GM12891 (cell line): ENCODE results near the gene RAB11FIP2. TPM values are rescaled to one million over a fixed set of nuclear protein-coding genes. Genes with fewer than 3 reads are reported as not detected.
A peak's percentile ranks its signal among the peaks of the same experiment; 100 is the strongest.
"Not testable (repeated sequence)": the region's sequence is repeated elsewhere in the genome, so short reads cannot be mapped to it uniquely, and the experiment has no call there.

Experiments
- DNase-seq: peaks from one replicate; pipeline ENCODE4 v3.0.0; 2011; ENCODE audit warnings: low spot score; ENCODE audit not compliant: insufficient read length
- FAIRE-seq: peaks from 2 replicates; lab custom pipeline; 2011; peaks lifted over from hg19 to GRCh38; lab: Jason Lieb, UNC
- PAX5 ChIP-seq: IDR thresholded peaks from 2 replicates; pipeline ENCODE4 v1.6.1; 2011; ENCODE audit warnings: low read length, moderate library complexity, mild to moderate bottlenecking; ENCODE audit not compliant: insufficient read depth, severe bottlenecking
- POLR2A ChIP-seq: IDR thresholded peaks from 2 replicates; pipeline ENCODE4 v1.6.1; 2011; ENCODE audit warnings: low read depth, low read length, control low read depth
- POLR2AphosphoS5 ChIP-seq: IDR thresholded peaks from 2 replicates; pipeline ENCODE4 v1.6.1; 2011; ENCODE audit warnings: low read depth, low read length, control low read depth
- POU2F2 ChIP-seq: IDR thresholded peaks from 2 replicates; pipeline ENCODE4 v1.6.1; 2011; ENCODE audit warnings: low read depth, mild to moderate bottlenecking, control low read depth, low read length, moderate library complexity
- SPI1 ChIP-seq: IDR thresholded peaks from 2 replicates; pipeline ENCODE4 v1.6.1; 2011; ENCODE audit warnings: low read depth, low read length, control low read depth
- TAF1 ChIP-seq: IDR thresholded peaks from 2 replicates; pipeline ENCODE4 v1.6.1; 2011; ENCODE audit warnings: low read depth, low read length, control low read depth
- polyA plus RNA-seq: library from polyadenylated mRNA; unstranded; fragments of >200 nt; gene quantifications from one replicate; pipeline ENCODE4 v1.2.1, GENCODE V29; 2012; ENCODE audit warnings: low read depth, missing spikeins, inconsistent platforms; ENCODE audit not compliant: missing spikeins

Gene RAB11FIP2, protein sequence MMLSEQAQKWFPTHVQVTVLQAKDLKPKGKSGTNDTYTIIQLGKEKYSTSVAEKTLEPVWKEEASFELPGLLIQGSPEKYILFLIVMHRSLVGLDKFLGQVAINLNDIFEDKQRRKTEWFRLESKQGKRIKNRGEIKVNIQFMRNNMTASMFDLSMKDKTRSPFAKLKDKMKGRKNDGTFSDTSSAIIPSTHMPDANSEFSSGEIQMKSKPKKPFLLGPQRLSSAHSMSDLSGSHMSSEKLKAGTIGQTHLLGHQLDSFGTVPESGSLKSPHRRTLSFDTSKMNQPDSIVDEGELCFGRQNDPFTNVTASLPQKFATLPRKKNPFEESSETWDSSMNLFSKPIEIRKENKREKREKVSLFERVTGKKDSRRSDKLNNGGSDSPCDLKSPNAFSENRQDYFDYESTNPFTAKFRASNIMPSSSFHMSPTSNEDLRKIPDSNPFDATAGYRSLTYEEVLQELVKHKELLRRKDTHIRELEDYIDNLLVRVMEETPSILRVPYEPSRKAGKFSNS
- polyA plus RNA-seq: 4.1 TPM

DNA sequence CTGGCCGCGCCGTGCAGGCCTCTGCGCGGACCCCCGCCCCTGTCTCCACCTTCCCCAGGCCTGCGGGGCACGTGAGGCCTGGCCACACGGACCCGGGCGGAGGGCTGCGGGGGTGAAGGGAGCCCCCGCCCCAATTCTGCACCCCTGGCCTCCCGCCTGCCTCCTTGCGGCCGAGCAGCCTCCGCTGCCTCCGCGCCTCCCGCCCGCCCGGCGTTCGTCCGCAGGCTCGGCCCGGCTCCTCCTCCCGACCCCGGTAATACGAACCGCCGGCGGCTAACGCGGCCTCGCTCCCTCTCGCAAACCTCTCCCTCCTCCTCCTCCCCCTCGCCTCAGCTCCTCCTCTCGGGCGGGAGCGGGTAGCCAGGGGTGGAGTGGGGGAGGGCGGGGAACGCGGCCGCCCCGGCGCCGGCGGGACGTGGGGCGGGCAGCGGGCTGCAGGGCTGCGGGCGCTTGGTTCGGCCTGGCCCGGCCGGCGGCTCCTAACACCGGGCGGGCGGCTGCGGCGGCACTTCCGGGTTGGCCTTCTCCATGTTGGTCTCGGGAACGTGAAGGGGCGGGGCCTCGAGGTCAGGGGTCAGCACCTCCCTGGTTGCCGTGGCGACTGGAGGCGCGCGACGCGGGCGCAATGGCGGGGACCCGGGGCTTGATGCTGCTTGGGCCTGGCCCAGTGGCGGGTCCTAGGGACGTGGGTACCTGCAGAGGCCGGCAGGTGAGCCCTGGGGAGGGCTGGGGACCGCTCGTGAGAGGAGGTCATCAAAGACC lies at the start of gene RAB11FIP2:
Gene RAB11FIP2, minus strand, starts transcription at position 547 of the 762 bp plus-strand sequence. CDS start 778 bp downstream, outside the sequence.
- TF ChIP-seq TAF1: peak; percentile 75
- TF ChIP-seq POLR2AphosphoS5: 0 out of 2 replicates have a peak, but pooled peaks have one; percentile 68
- peak; percentile 69 for TF ChIP-seq POLR2A
- no peak for TF ChIP-seq SPI1
- TF ChIP-seq POU2F2: peak; percentile 45
- TF ChIP-seq PAX5: no peak
- DNase-seq (peak; percentile 86), FAIRE-seq (peak; percentile 97)

DNA sequence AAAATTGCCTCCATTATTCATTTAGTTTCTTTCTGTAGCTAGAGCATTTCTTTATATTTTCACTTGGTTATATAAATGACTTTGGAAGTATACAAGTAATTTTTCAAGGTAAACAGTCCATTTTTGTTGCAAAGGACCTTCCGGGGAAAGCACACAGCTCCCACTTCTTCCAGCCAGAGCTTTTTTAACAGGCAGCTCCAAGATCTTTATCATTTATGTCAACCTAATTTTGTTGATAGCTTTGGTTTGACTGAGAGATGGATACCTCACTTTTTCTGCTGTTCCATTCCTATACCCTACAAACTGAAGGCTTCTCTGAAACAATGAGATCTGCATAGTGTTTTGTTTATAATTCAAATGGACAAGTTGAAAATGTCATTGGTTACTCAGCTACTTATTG lies 49.3 kb upstream of the RAB11FIP2 start:
- no peak for TF ChIP-seq TAF1
- no peak for TF ChIP-seq POLR2A
- no peak for TF ChIP-seq POU2F2
- TF ChIP-seq POLR2AphosphoS5: no peak
- TF ChIP-seq SPI1: no peak
- TF ChIP-seq PAX5: no peak
- DNase-seq: no peak
- FAIRE-seq: no peak

DNA sequence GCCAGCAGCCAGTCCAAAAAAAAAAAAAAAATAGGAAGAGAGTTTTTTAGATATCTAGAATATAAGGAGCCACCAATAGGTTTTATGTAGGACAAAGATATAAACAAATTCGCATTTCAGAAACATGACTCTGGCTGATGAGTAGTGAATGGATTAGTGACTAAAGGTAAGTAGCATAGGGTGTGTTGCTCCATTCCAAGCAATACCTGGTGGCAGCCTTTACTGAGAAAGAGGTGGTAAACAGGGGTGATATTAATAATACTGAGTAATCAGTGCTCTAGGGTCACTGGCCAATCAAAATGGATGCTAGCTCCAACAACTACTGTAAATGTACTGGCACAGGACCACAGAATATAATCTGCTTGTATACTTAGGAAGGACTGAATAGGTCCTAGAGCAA lies 45.5 kb upstream of the RAB11FIP2 start:
- FAIRE-seq: no peak

DNA sequence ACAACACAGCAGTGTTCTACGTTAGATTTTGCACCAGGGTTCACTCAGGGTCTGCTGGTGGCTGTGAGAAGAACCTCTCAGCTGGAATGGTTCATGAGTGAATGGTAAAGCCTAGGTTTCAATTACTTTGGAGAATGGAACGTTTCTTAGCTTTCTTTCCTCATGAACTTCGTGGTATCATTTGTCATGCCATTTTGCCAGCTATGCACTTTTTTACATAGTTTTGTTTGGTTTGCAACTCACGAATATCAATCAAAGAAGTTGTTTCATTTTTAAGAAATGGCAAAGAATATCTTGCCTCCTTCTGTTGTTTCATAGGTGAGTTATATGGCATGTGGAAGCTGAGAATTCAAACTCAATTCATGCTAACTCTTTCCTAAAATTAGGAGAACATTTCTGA lies 34.1 kb upstream of the RAB11FIP2 start:
- TF ChIP-seq SPI1 (no peak), POU2F2 (no peak), POLR2A (no peak)
- FAIRE-seq: no peak

More for the DNA sequence above, 45.5 kb upstream of the RAB11FIP2 start:
- DNase-seq: no peak
- TF ChIP-seq PAX5 (no peak), SPI1 (no peak), TAF1 (no peak), POLR2AphosphoS5 (no peak), POLR2A (no peak), POU2F2 (no peak)

DNA sequence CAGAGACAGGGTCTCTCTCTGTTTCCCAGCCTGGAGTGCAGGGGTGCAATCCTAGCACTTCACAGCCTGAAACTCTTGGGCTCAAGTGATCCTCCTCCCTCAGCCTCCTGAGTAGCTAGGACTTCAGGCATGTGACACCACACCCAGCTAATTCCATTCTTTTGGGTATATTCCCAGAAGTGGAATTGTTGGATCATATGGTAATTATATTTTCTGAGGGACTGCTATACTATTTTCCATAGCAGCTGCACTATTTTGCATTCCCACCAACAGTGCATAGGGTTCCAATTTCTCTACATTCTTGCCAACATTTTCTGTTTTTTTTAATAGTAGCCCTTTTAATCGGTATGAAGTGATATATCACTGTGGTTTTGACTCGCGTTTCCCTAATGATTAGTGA lies 30.0 kb upstream of the RAB11FIP2 start:
- FAIRE-seq (no peak), DNase-seq (no peak)
- TF ChIP-seq POU2F2: no peak
- no peak for TF ChIP-seq POLR2A
- TF ChIP-seq SPI1: no peak
- TF ChIP-seq TAF1: no peak
- TF ChIP-seq PAX5: no peak
- TF ChIP-seq POLR2AphosphoS5: no peak

More for the DNA sequence above, 34.1 kb upstream of the RAB11FIP2 start:
- no peak for DNase-seq

DNA sequence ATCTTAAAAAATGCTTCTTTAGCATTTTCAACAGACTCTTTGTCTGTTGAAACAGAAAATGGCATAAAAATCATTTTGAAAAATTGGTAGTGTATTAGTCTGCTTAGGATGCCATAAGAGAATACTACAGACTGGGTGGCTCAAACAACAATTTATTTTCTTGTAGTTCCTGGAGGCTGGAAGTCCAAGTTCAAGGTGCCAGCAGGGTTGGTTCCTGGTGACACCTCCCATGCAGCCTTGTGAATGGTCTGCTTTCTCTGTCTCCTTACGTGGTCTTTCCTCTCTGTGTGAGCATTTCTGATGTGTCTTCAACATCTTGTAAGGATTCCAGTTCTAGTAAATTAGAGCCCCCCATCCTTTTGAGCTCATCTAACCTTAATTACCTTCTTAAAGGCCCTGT lies 26.1 kb upstream of the RAB11FIP2 start:
- DNase-seq (no peak), FAIRE-seq (no peak)
- no peak for TF ChIP-seq POLR2AphosphoS5
- no peak for TF ChIP-seq POLR2A
- TF ChIP-seq PAX5: no peak
- TF ChIP-seq SPI1: no peak
- no peak for TF ChIP-seq TAF1
- TF ChIP-seq POU2F2: no peak

DNA sequence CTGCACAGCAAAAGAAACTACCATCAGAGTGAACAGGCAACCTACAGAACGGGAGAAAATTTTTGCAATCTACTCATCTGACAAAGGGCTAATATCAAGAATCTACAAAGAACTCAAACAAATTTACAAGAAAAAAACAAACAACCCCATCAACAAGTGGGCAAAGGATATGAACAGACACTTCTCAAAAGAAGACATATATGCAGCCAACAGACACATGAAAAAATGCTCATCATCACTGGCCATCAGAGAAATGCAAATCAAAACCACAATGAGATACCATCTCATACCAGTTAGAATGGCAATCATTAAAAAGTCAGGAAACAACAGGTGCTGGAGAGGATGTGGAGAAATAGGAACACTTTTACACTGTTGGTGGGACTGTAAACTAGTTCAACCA lies 20.6 kb upstream of the RAB11FIP2 start:
- FAIRE-seq, DNase-seq: not testable (repeated sequence)

DNA sequence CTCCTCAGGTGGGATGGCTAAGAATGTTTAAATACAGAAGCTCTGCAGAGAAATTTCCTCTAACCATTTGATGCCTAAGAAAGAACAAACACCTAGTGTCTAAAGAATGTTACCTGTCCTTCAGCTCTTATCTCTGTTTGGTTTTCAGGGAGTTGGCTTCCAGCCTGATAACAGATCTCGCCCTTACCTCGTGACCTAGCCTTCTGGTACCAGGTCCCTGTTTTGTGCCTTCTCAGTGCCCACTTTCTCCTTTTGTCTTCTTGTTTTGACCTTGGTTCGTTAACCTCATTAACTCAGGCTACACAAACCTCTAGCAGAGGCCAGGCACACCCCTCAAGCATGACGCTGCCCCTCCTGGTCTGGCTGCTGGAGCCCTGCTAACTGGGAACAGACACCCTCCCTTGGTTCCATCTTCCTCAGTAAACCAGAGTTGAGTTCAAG lies 16.1 kb upstream of the RAB11FIP2 start:
- TF ChIP-seq PAX5: no peak
- no peak for TF ChIP-seq POLR2A
- TF ChIP-seq POU2F2: no peak
- TF ChIP-seq SPI1: no peak
- FAIRE-seq: no peak
- DNase-seq: no peak

DNA sequence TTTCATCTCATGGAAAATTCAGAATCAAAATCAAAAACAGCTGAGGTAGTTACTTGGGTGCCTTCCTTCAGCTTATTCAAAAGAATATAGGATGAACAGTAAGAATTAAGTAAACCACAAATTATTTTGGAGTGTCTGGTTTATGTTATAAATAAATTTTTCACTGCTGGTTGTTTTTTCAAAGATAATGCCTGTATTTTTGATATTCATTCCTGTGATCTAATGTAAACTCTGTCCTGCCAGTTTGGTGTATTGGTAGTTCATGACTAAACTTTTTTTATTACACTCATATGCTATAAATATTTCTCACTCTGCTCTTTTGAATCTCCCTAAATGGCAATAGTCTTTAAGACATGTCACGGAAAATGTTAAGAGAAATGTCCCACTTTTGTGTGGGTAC lies 11.6 kb upstream of the RAB11FIP2 start:
- no peak for DNase-seq
- FAIRE-seq: no peak
- TF ChIP-seq POLR2AphosphoS5 (no peak), POU2F2 (no peak), POLR2A (no peak), SPI1 (no peak), PAX5 (no peak), TAF1 (no peak)
